NB4 (cell line): ENCODE measurements around the gene PLA2G6.

Experiments used
- CTCF ChIP-seq: IDR thresholded peaks from one replicate; pipeline ENCODE4 v1.5.1; 2012; ENCODE audit warnings: low read depth, low read length
- POLR2A ChIP-seq: IDR thresholded peaks from 2 replicates; pipeline ENCODE4 v1.6.1; 2011; ENCODE audit warnings: mild to moderate bottlenecking; ENCODE audit not compliant: insufficient read length; ENCODE audit errors: extremely low read depth

GRCh38 chr22:38148245-38148644 lies 33.4 kb downstream of the PLA2G6 start:
- TF ChIP-seq CTCF, result no peak
- no peak for TF ChIP-seq POLR2A
